Measurements from ENCODE around the gene SMG6.
A peak's percentile ranks its signal among the peaks of the same experiment; 100 is the strongest.

SMG6 gene

GRCh38 chr17:2075336-2076086 is 228.1 kb downstream of the SMG6 start:
- no peaks in the 10 kb centered on the region for H3K27me3 ChIP-seq (ENCODE audit: control insufficient read depth in 1 of 2, insufficient read depth in 1 of 2, low read length in 2 of 2)
- H4K8ac ChIP-seq (ENCODE audit: low read length): peak overlapping the region; percentile 45
- H3K9ac ChIP-seq (ENCODE audit: low read length): peak overlapping the region; percentile 36
- peak; percentile 46 for DNase-seq
- peak overlapping the region in 1 of 2 experiments; percentile 4 for H3K4ac ChIP-seq (ENCODE audit: low read depth in 1 of 2, low read length in 2 of 2)
- 82% methylated on average over 10 of the region's 13 CpGs for WGBS
- peak overlapping the region; percentile 23 to 28 for H3K18ac ChIP-seq (ENCODE audit: low read depth in 1 of 2, low read length in 2 of 2)
- H3K9me3 ChIP-seq (ENCODE audit: control insufficient read depth, low read length): no peaks in the 10 kb centered on the region
- H3K4me3 ChIP-seq (ENCODE audit: insufficient read depth in 1 of 2, low read depth in 1 of 2, low read length in 2 of 2): no peak overlapping the region
- no peak overlapping the region for H2BK5ac ChIP-seq (ENCODE audit: low read depth, low read length, poor library complexity, severe bottlenecking)
- no peak overlapping the region for H3K23ac ChIP-seq (ENCODE audit: low read length in 2 of 2)
- H3K4me1 ChIP-seq (ENCODE audit: control insufficient read depth, insufficient read depth, low read depth, low read length): peaks cover 25% of the 10 kb centered on the region
- H3K79me1 ChIP-seq (replicated peaks; ENCODE audit: low read length, poor library complexity, severe bottlenecking): peaks cover 7% of the 10 kb centered on the region
- peak overlapping the region; percentile 70 to 80 for H2BK12ac ChIP-seq (ENCODE audit: low read length in 2 of 2)
- H2AK5ac ChIP-seq (ENCODE audit: low read length, severe bottlenecking): peak overlapping the region; percentile 27
- H2AFZ ChIP-seq (ENCODE audit: low read depth, low read length): no peak overlapping the region
- no peak overlapping the region for H3K27ac ChIP-seq (ENCODE audit: low read length, poor library complexity, severe bottlenecking)
- H4K91ac ChIP-seq (ENCODE audit: low read length): peak overlapping the region; percentile 85
- no peak overlapping the region for H3K4me2 ChIP-seq (ENCODE audit: low read length, poor library complexity, severe bottlenecking)
- no peak overlapping the region for H3K14ac ChIP-seq (ENCODE audit: low read length in 2 of 2)
- H3K36me3 ChIP-seq (ENCODE audit: control insufficient read depth in 1 of 2, insufficient read depth in 2 of 2, low read depth in 1 of 2, low read length in 2 of 2): peaks cover 49 to 65% of the 10 kb centered on the region in 2 experiments
- no peak overlapping the region for H2BK15ac ChIP-seq (ENCODE audit: low read depth, poor library complexity, severe bottlenecking)
- no peak overlapping the region for H2BK120ac ChIP-seq (ENCODE audit: low read depth, low read length)

GRCh38 chr17:2074919-2075318 is 228.7 kb downstream of the SMG6 start:
- Histone ChIP-seq H3K4me2 (ENCODE audit: low read length, poor library complexity, severe bottlenecking) (no peak overlapping the region), H4K91ac (ENCODE audit: low read length) (peak overlapping the region; percentile 73), H2BK5ac (ENCODE audit: low read depth, low read length, poor library complexity, severe bottlenecking) (no peak overlapping the region), H3K4me3 (ENCODE audit: insufficient read depth in 1 of 2, low read depth in 1 of 2, low read length in 2 of 2) (no peak overlapping the region), H2BK120ac (ENCODE audit: low read depth, low read length) (no peak overlapping the region), H3K9ac (ENCODE audit: low read length) (no peak overlapping the region), H2BK12ac (ENCODE audit: low read length in 2 of 2) (peak overlapping the region; percentile 79 to 80), H3K27ac (ENCODE audit: low read length, poor library complexity, severe bottlenecking) (no peak overlapping the region), H3K4me1 (ENCODE audit: control insufficient read depth, insufficient read depth, low read depth, low read length) (peaks cover 29% of the 10 kb centered on the region), H3K27me3 (ENCODE audit: control insufficient read depth in 1 of 2, insufficient read depth in 1 of 2, low read length in 2 of 2) (no peaks in the 10 kb centered on the region), H2AK5ac (ENCODE audit: low read length, severe bottlenecking) (no peak overlapping the region), H3K36me3 (ENCODE audit: control insufficient read depth in 1 of 2, insufficient read depth in 2 of 2, low read depth in 1 of 2, low read length in 2 of 2) (peaks cover 53 to 66% of the 10 kb centered on the region in 2 experiments), H3K9me3 (ENCODE audit: control insufficient read depth, low read length) (no peaks in the 10 kb centered on the region), H3K14ac (ENCODE audit: low read length in 2 of 2) (no peak overlapping the region), H2BK15ac (ENCODE audit: low read depth, poor library complexity, severe bottlenecking) (no peak overlapping the region), H3K4ac (ENCODE audit: low read depth in 1 of 2, low read length in 2 of 2) (no peak overlapping the region), H2AFZ (ENCODE audit: low read depth, low read length) (no peak overlapping the region), H3K79me1 (replicated peaks; ENCODE audit: low read length, poor library complexity, severe bottlenecking) (peaks cover 11% of the 10 kb centered on the region), H3K18ac (ENCODE audit: low read depth in 1 of 2, low read length in 2 of 2) (peak overlapping the region in 1 of 2 experiments; percentile 79), H4K8ac (ENCODE audit: low read length) (peak overlapping the region; percentile 85), H3K23ac (ENCODE audit: low read length in 2 of 2) (peak overlapping the region in 1 of 2 experiments; percentile 23)
- DNase-seq: no peak
- WGBS: 87% methylated on average over 10 of the region's 10 CpGs

GRCh38 chr17:2071455-2072281 is 231.9 kb downstream of the SMG6 start:
- H3K18ac ChIP-seq (ENCODE audit: low read depth in 1 of 2, low read length in 2 of 2): peak overlapping the region; percentile 48 to 86
- H3K23ac ChIP-seq (ENCODE audit: low read length in 2 of 2): no peak overlapping the region
- no peak overlapping the region for H3K4me2 ChIP-seq (ENCODE audit: low read length, poor library complexity, severe bottlenecking)
- H3K14ac ChIP-seq (ENCODE audit: low read length in 2 of 2): no peak overlapping the region
- peak overlapping the region; percentile 68 for H3K27ac ChIP-seq (ENCODE audit: low read length, poor library complexity, severe bottlenecking)
- H2AFZ ChIP-seq (ENCODE audit: low read depth, low read length): no peak overlapping the region
- no peak overlapping the region for H3K4me3 ChIP-seq (ENCODE audit: insufficient read depth in 1 of 2, low read depth in 1 of 2, low read length in 2 of 2)
- peak overlapping the region; percentile 65 for H2BK15ac ChIP-seq (ENCODE audit: low read depth, poor library complexity, severe bottlenecking)
- H3K4me1 ChIP-seq (ENCODE audit: control insufficient read depth, insufficient read depth, low read depth, low read length): peaks cover 52% of the 10 kb centered on the region
- no peak overlapping the region for H4K8ac ChIP-seq (ENCODE audit: low read length)
- peaks cover 11% of the 10 kb centered on the region for H3K79me1 ChIP-seq (replicated peaks; ENCODE audit: low read length, poor library complexity, severe bottlenecking)
- peak; percentile 88 for DNase-seq
- peak overlapping the region; percentile 16 for H2AK5ac ChIP-seq (ENCODE audit: low read length, severe bottlenecking)
- no peak overlapping the region for H3K9ac ChIP-seq (ENCODE audit: low read length)
- peak overlapping the region; percentile 3 for H2BK120ac ChIP-seq (ENCODE audit: low read depth, low read length)
- peak overlapping the region; percentile 16 to 75 for H3K4ac ChIP-seq (ENCODE audit: low read depth in 1 of 2, low read length in 2 of 2)
- H3K27me3 ChIP-seq (ENCODE audit: control insufficient read depth in 1 of 2, insufficient read depth in 1 of 2, low read length in 2 of 2): no peaks in the 10 kb centered on the region
- H2BK5ac ChIP-seq (ENCODE audit: low read depth, low read length, poor library complexity, severe bottlenecking): no peak overlapping the region
- WGBS: 52% methylated on average over 30 of the region's 31 CpGs
- no peaks in the 10 kb centered on the region for H3K9me3 ChIP-seq (ENCODE audit: control insufficient read depth, low read length)
- peaks cover 40 to 50% of the 10 kb centered on the region in 2 experiments for H3K36me3 ChIP-seq (ENCODE audit: control insufficient read depth in 1 of 2, insufficient read depth in 2 of 2, low read depth in 1 of 2, low read length in 2 of 2)
- peak overlapping the region; percentile 94 for H4K91ac ChIP-seq (ENCODE audit: low read length)
- H2BK12ac ChIP-seq (ENCODE audit: low read length in 2 of 2): peak overlapping the region; percentile 34 to 86

GRCh38 chr17:2071024-2071385 is 232.6 kb downstream of the SMG6 start:
- Histone ChIP-seq H3K4me2 (ENCODE audit: low read length, poor library complexity, severe bottlenecking) (no peak overlapping the region), H3K4me3 (ENCODE audit: insufficient read depth in 1 of 2, low read depth in 1 of 2, low read length in 2 of 2) (no peak overlapping the region), H2AK5ac (ENCODE audit: low read length, severe bottlenecking) (peak overlapping the region; percentile 16), H3K4me1 (ENCODE audit: control insufficient read depth, insufficient read depth, low read depth, low read length) (peaks cover 59% of the 10 kb centered on the region), H2BK120ac (ENCODE audit: low read depth, low read length) (peak overlapping the region; percentile 3), H2BK5ac (ENCODE audit: low read depth, low read length, poor library complexity, severe bottlenecking) (no peak overlapping the region), H2BK12ac (ENCODE audit: low read length in 2 of 2) (peak overlapping the region; percentile 34 to 87), H3K27ac (ENCODE audit: low read length, poor library complexity, severe bottlenecking) (peak overlapping the region; percentile 68), H3K79me1 (replicated peaks; ENCODE audit: low read length, poor library complexity, severe bottlenecking) (peaks cover 10% of the 10 kb centered on the region), H2BK15ac (ENCODE audit: low read depth, poor library complexity, severe bottlenecking) (no peak overlapping the region), H3K18ac (ENCODE audit: low read depth in 1 of 2, low read length in 2 of 2) (peak overlapping the region; percentile 15 to 80), H3K27me3 (ENCODE audit: control insufficient read depth in 1 of 2, insufficient read depth in 1 of 2, low read length in 2 of 2) (no peaks in the 10 kb centered on the region), H4K8ac (ENCODE audit: low read length) (peak overlapping the region; percentile 78), H3K23ac (ENCODE audit: low read length in 2 of 2) (no peak overlapping the region), H3K4ac (ENCODE audit: low read depth in 1 of 2, low read length in 2 of 2) (peak overlapping the region; percentile 16 to 75), H3K14ac (ENCODE audit: low read length in 2 of 2) (peak overlapping the region in 1 of 2 experiments; percentile 82), H2AFZ (ENCODE audit: low read depth, low read length) (no peak overlapping the region), H3K9ac (ENCODE audit: low read length) (no peak overlapping the region), H4K91ac (ENCODE audit: low read length) (peak overlapping the region; percentile 45), H3K36me3 (ENCODE audit: control insufficient read depth in 1 of 2, insufficient read depth in 2 of 2, low read depth in 1 of 2, low read length in 2 of 2) (peaks cover 38 to 43% of the 10 kb centered on the region in 2 experiments), H3K9me3 (ENCODE audit: control insufficient read depth, low read length) (no peaks in the 10 kb centered on the region)
- no peak for DNase-seq
- 90% methylated on average over 6 of the region's 6 CpGs for WGBS
